HCT116 (cell line): ENCODE measurements around the gene ERMP1. TPM values are rescaled to one million over a fixed set of nuclear protein-coding genes. Genes with fewer than 3 reads are reported as not detected.

Experiments used
- ATAC-seq: fragments of 200-7000 bp; cut with Tn5 transposase; 2 replicates; pipeline ENCODE4 v1.9.1; 2020; ENCODE audit warnings: mild to moderate bottlenecking, moderate library complexity
- BruUV-seq: library from RNA; stranded (reverse); fragments of 400-500 nt; replicated peaks from 2 replicates; lab custom pipeline; 2021; lab: Mats Ljungman, UMichigan
- CTCF ChIA-PET: fragments of 300-600 bp; sonication (Branson Sonifier 250); formaldehyde crosslinking; loops from one replicate; lab custom pipeline; 2021; ENCODE audit warnings: antibody characterized with exemption; lab: Charles Lee
- POLR2A ChIA-PET: fragments of 300-600, 350-600 bp; sonication (Branson Sonifier 250); formaldehyde crosslinking; loops from one replicate; lab custom pipeline; 2021; ENCODE audit warnings: antibody characterized with exemption; lab: Charles Lee
- RAD21 ChIA-PET, 2 experiments: fragments of 300-600 bp; sonication (Branson Sonifier 250); formaldehyde crosslinking; loops; one replicate each; lab custom pipeline; 2023; ENCODE audit warnings: low total read pairs in 2 of 2; ENCODE audit not compliant: uncharacterized antibody in 2 of 2, unreplicated experiment in 2 of 2, low non-redundant PET in 1 of 2; lab: Charles Lee
- DNase-seq: peaks from one replicate; pipeline ENCODE4 v3.0.0-alpha.2; 2010; ENCODE audit warnings: low read depth, low spot score
- H2AFZ ChIP-seq: fragments of 200-600 bp; shearing (Covaris generic), sonication (generic); 2 replicates; pipeline ENCODE4 v1.6.1; 2017; ENCODE audit warnings: low read depth, mixed run types, mixed read lengths, antibody characterized with exemption, low read length; ENCODE audit not compliant: poor library complexity, severe bottlenecking
- H3K27ac ChIP-seq: 2 replicates; pipeline ENCODE4 v1.5.1; 2012; ENCODE audit warnings: low read depth, low read length
- H3K27me3 ChIP-seq: fragments of 200-600 bp; sonication (generic); 2 replicates; pipeline ENCODE4 v1.6.1; 2016; ENCODE audit warnings: mixed run types, low read length, mixed read lengths; ENCODE audit not compliant: insufficient read depth
- H3K36me3 ChIP-seq, 2 experiments: fragments of 200-500 bp in 1 of 2; fragments of 200-600 bp in 1 of 2; sonication (Bioruptor generic) in 1 of 2; sonication (generic) in 1 of 2; 2 replicates each; pipeline versions ENCODE4 v1.5.1 to v1.6.1; 2014 to 2016; ENCODE audit warnings: low read length in 2 of 2, inconsistent platforms in 1 of 2, mixed read lengths in 1 of 2, mixed run types in 1 of 2; ENCODE audit not compliant: insufficient read depth in 2 of 2, control insufficient read depth in 1 of 2
- H3K4me1 ChIP-seq, 2 experiments: fragments of 200-600 bp in 1 of 2; sonication (generic) in 1 of 2; 2 replicates each; pipeline versions ENCODE4 v1.5.1 to v1.6.1; 2012 to 2017; ENCODE audit warnings: low read length in 2 of 2, inconsistent platforms in 1 of 2, mild to moderate bottlenecking in 1 of 2, mixed read lengths in 1 of 2, mixed run types in 1 of 2, moderate library complexity in 1 of 2; ENCODE audit not compliant: insufficient read depth in 2 of 2, control insufficient read depth in 1 of 2
- H3K4me2 ChIP-seq: fragments of 200-600 bp; sonication (generic); 2 replicates; pipeline ENCODE4 v1.6.1; 2017; ENCODE audit warnings: mixed run types, low read length, mixed read lengths
- H3K4me3 ChIP-seq, 2 experiments: fragments of 200-600 bp in 1 of 2; sonication (generic) in 1 of 2; replicated peaks in 1 of 2; 2 replicates each; pipeline ENCODE4 v1.5.1; 2011 to 2016; ENCODE audit warnings: low read length in 2 of 2, control low read depth in 1 of 2, low read depth in 1 of 2, mild to moderate bottlenecking in 1 of 2, mixed read lengths in 1 of 2, mixed run types in 1 of 2
- H3K79me2 ChIP-seq: fragments of 200-600 bp; sonication (generic); 2 replicates; pipeline ENCODE4 v1.6.1; 2017; ENCODE audit warnings: mild to moderate bottlenecking, mixed run types, low read length, moderate library complexity, mixed read lengths; ENCODE audit not compliant: insufficient read depth
- H3K9ac ChIP-seq: fragments of 200-600 bp; sonication (generic); 2 replicates; pipeline ENCODE4 v1.6.1; 2016; ENCODE audit warnings: low read length, mixed read lengths
- H3K9me2 ChIP-seq: fragments of 200-600 bp; sonication (generic), shearing (Covaris generic); 2 replicates; pipeline ENCODE4 v1.6.1; 2017; ENCODE audit warnings: mixed run types, mild to moderate bottlenecking, moderate library complexity; ENCODE audit not compliant: insufficient read depth
- H3K9me3 ChIP-seq, 2 experiments: fragments of 200-500 bp in 1 of 2; fragments of 200-600 bp in 1 of 2; sonication (Bioruptor generic) in 1 of 2; sonication (generic) in 1 of 2; 2 replicates each; pipeline ENCODE4 v1.6.1; 2014 to 2017; ENCODE audit warnings: low read length in 2 of 2, mixed read lengths in 2 of 2, inconsistent platforms in 1 of 2, low read depth in 1 of 2, mild to moderate bottlenecking in 1 of 2, mixed run types in 1 of 2, moderate library complexity in 1 of 2; ENCODE audit not compliant: control insufficient read depth in 1 of 2, insufficient read depth in 1 of 2
- H4K20me1 ChIP-seq: fragments of 200-600 bp; sonication (generic), shearing (Covaris generic); 2 replicates; pipeline ENCODE4 v1.6.1; 2017; ENCODE audit warnings: mixed run types, mild to moderate bottlenecking, moderate library complexity; ENCODE audit not compliant: insufficient read depth
- CBX3 ChIP-seq: IDR thresholded peaks from 2 replicates; pipeline ENCODE4 v1.6.1; 2012; ENCODE audit warnings: low read depth
- CTCF ChIP-seq, 3 experiments: fragments of 200-600 bp in 1 of 3; sonication (generic) in 1 of 3; IDR thresholded peaks in 2 of 3; conservative IDR thresholded peaks in 1 of 3; 2 replicates each; pipeline ENCODE4 v1.5.1; 2012 to 2017; ENCODE audit warnings: low read depth in 2 of 3, low read length in 2 of 3, antibody characterized with exemption in 1 of 3, borderline replicate concordance in 1 of 3, control low read depth in 1 of 3, mild to moderate bottlenecking in 1 of 3, mixed read lengths in 1 of 3, mixed run types in 1 of 3, moderate library complexity in 1 of 3; ENCODE audit not compliant: insufficient read depth in 1 of 3
- ELF1 ChIP-seq: IDR thresholded peaks from 2 replicates; pipeline ENCODE4 v1.6.1; 2012; ENCODE audit warnings: low read depth, borderline replicate concordance
- EZH2 ChIP-seq: fragments of 200-600 bp; sonication (generic); IDR thresholded peaks from 2 replicates; pipeline ENCODE4 v1.6.1; 2017; ENCODE audit warnings: antibody characterized with exemption, mixed run types
- EZH2phosphoT487 ChIP-seq: fragments of 200-600 bp; IDR thresholded peaks from 2 replicates; pipeline ENCODE4 v1.6.1; 2018; ENCODE audit warnings: antibody characterized with exemption, borderline replicate concordance
- FOSL1 ChIP-seq: IDR thresholded peaks from 2 replicates; pipeline ENCODE4 v1.6.1; 2012; ENCODE audit warnings: low read depth
- POLR2A ChIP-seq: IDR thresholded peaks from 2 replicates; pipeline ENCODE4 v1.7.0; 2011; ENCODE audit warnings: borderline replicate concordance; ENCODE audit not compliant: insufficient read depth, insufficient read length; ENCODE audit errors: extremely low read depth
- POLR2AphosphoS5 ChIP-seq: IDR thresholded peaks from 2 replicates; pipeline ENCODE4 v1.6.1; 2011; ENCODE audit warnings: mild to moderate bottlenecking, low read depth, low read length, moderate library complexity
- RAD21 ChIP-seq: IDR thresholded peaks from 2 replicates; pipeline ENCODE4 v1.6.1; 2012; ENCODE audit warnings: low read depth, mild to moderate bottlenecking
- SIN3A ChIP-seq: IDR thresholded peaks from 2 replicates; pipeline ENCODE4 v1.6.1; 2012; ENCODE audit warnings: low read depth
- SP1 ChIP-seq: IDR thresholded peaks from 2 replicates; pipeline ENCODE4 v1.6.1; 2012; ENCODE audit warnings: low read depth
- SRF ChIP-seq: IDR thresholded peaks from 2 replicates; pipeline ENCODE4 v1.6.1; 2012; ENCODE audit warnings: low read depth
- TCF7L2 ChIP-seq: IDR thresholded peaks from 2 replicates; pipeline ENCODE4 v1.7.0; 2011; ENCODE audit warnings: borderline replicate concordance, inconsistent platforms; ENCODE audit not compliant: insufficient read depth, insufficient read length; ENCODE audit errors: extremely low read depth
- YY1 ChIP-seq: IDR thresholded peaks from 2 replicates; pipeline ENCODE4 v1.6.1; 2011; ENCODE audit warnings: low read length, low read depth, moderate library complexity, mild to moderate bottlenecking; ENCODE audit not compliant: insufficient replicate concordance; ENCODE audit errors: extremely low read depth
- ZBTB33 ChIP-seq: IDR thresholded peaks from 2 replicates; pipeline ENCODE4 v1.6.1; 2011; ENCODE audit warnings: mild to moderate bottlenecking, low read length, moderate library complexity; ENCODE audit not compliant: insufficient replicate concordance; ENCODE audit errors: extremely low read depth
- ZFX ChIP-seq: fragments of 450-650 bp; IDR thresholded peaks from 2 replicates; pipeline ENCODE4 v1.6.1; 2017
- ZNF274 ChIP-seq: fragments of 200-500 bp; sonication (Bioruptor generic); IDR thresholded peaks from 2 replicates; pipeline ENCODE4 v1.6.1; 2014; ENCODE audit warnings: mild to moderate bottlenecking, low read depth, low read length, inconsistent platforms
- intact Hi-C: fragments of 100-400 bp; cut with micrococcal nuclease; formaldehyde crosslinking; loops from 2 replicates; pipeline ENCODE4 v1.10.0; 2022
- total RNA-seq: library from RNA; stranded (reverse); gene quantifications from one replicate; pipeline ENCODE4 v1.2.1, GENCODE V29; 2021; ENCODE audit not compliant: unreplicated experiment
- TF ChIP-seq, protein P1 (sequence below): IDR thresholded peaks from 2 replicates; pipeline ENCODE4 v1.6.1; 2012
- TF ChIP-seq, protein P2 (sequence below): IDR thresholded peaks from 2 replicates; pipeline ENCODE4 v1.6.1; 2012

ERMP1 gene
- total RNA-seq, 1 experiment from 2014 or later, result 29.9 TPM

DNA sequence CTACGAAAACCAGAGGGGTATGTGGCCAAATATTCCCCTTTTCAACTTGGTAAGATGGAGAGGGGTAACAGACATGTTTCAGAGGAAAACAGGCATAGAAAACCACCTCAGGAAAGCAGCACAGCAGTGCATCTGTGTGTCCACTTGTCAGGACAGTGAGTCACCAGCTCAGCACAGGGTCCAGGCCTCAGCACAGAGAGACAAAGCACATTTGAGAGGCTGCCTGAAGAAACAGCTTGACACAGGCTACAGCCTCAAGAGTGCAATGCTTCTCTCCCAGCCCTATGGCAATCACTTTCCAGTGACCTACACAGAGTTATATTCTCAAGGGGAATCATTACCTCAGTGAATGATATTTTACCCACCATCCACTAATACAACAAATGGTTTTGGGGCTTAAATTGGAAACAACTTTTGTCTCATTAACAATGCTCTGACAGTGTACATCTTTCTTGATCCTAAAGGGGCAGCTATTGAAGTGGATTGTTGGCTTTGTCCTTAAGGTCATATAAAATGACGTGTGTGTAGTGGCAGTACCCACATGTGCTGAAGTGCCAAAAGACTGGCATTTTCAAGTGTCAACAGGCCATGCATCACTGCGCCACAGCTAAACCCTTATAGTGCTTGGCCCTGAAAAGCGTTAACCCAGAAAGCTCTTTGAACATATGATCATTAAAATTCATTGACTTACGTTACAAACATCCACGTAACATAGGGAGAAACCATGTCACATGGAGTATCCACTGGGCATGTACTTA is 46.4 kb downstream of the ERMP1 start:
- Histone ChIP-seq H3K9me2 (no peaks in the 10 kb centered on the region), H3K27ac (no peak overlapping the region), H4K20me1 (no peaks in the 10 kb centered on the region), H2AFZ (no peak overlapping the region), H3K9me3 (no peaks in the 10 kb centered on the region), H3K4me2 (no peak overlapping the region), H3K36me3 (peaks cover 5 to 13% of the 10 kb centered on the region in 2 experiments; a peak in 3 of 4 replicates), H3K79me2 (peaks cover 2% of the 10 kb centered on the region; the same call in 1 of the 2 replicates), H3K4me1 (peaks cover 0 to 7% of the 10 kb centered on the region in 2 experiments; a peak in 1 of 4 replicates), H3K27me3 (no peaks in the 10 kb centered on the region), H3K9ac (no peak overlapping the region), H3K4me3 (no peak overlapping the region)
- DNase-seq (no peak), ATAC-seq (no peak)
- intact Hi-C loops, result no loop called here
- ChIA-PET CTCF (no interaction called here), POLR2A (no interaction called here), RAD21 (no interaction called here)
- no peak for TF ChIP-seq EZH2
- no peak for TF ChIP-seq ZFX
- TF ChIP-seq CTCF (IDR thresholded peaks at IDR 0.05 in 2 of 3, conservative IDR thresholded peaks at IDR 0.05 in 1 of 3; ENCODE audit: borderline replicate concordance in 1 of 3, insufficient read depth in 1 of 3, low read depth in 2 of 3, low read length in 2 of 3), result no peak
- no peak for TF ChIP-seq CBX3
- no peak for TF ChIP-seq FOSL1
- TF ChIP-seq POLR2AphosphoS5, result no peak; the same call in 1 of the 2 replicates
- TF ChIP-seq, protein P1, sequence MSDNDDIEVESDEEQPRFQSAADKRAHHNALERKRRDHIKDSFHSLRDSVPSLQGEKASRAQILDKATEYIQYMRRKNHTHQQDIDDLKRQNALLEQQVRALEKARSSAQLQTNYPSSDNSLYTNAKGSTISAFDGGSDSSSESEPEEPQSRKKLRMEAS, result no peak
- no peak for TF ChIP-seq POLR2A
- no peak for TF ChIP-seq YY1
- no peak for TF ChIP-seq SIN3A
- TF ChIP-seq ZBTB33, result no peak
- TF ChIP-seq SRF, result no peak
- TF ChIP-seq, protein P2, sequence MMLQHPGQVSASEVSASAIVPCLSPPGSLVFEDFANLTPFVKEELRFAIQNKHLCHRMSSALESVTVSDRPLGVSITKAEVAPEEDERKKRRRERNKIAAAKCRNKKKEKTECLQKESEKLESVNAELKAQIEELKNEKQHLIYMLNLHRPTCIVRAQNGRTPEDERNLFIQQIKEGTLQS, result no peak
- no peak for TF ChIP-seq ZNF274
- TF ChIP-seq EZH2phosphoT487, result no peak
- no peak for TF ChIP-seq RAD21
- no peak for TF ChIP-seq ELF1
- no peak for TF ChIP-seq SP1
- no peak for TF ChIP-seq TCF7L2
- BruUV-seq, result no TSS peak
